Ureter (tissue), 1 donor: ENCODE measurements around the gene MRPS16. TPM values are rescaled to one million over a fixed set of nuclear protein-coding genes. Genes with fewer than 3 reads are reported as not detected.

Experiments used
- total RNA-seq: library from RNA; stranded (reverse); gene quantifications from one replicate; pipeline ENCODE4 v1.2.4, GENCODE V29; 2023
- donor health status: DM: yes; HTN: yes; CAD: no.

Gene MRPS16
- total RNA-seq, 1 donor from 2014 or later: 84.2 TPM

Other genes starting within 250 kb of the MRPS16 start
- gene P4HA1, start 155.8 kb downstream of the MRPS16 start, total RNA-seq: 25.0 TPM
- 2.5 TPM for gene NUDT13, start 142.2 kb downstream of the MRPS16 start, total RNA-seq
- gene ECD, start 84.6 kb downstream of the MRPS16 start, total RNA-seq: 39.1 TPM
- gene FAM149B1, start 84.5 kb downstream of the MRPS16 start, total RNA-seq: 32.9 TPM
- gene DNAJC9, start 5.4 kb downstream of the MRPS16 start, total RNA-seq: 17.2 TPM
- gene CFAP70, start 106.2 kb upstream of the MRPS16 start, total RNA-seq: 6.3 TPM
- 144 TPM for gene ANXA7, start 161.4 kb upstream of the MRPS16 start, total RNA-seq
- 3.0 TPM for gene MSS51, start 180.9 kb upstream of the MRPS16 start, total RNA-seq
- gene PPP3CB, start 243.4 kb upstream of the MRPS16 start, total RNA-seq: 47.1 TPM